Keratinocyte (primary cell): ENCODE results near the gene PRR36.

Experiments
- EZH2 ChIP-seq: IDR thresholded peaks from one replicate; pipeline ENCODE4 v1.6.1; 2012; ENCODE audit warnings: inconsistent platforms, mild to moderate bottlenecking, low read length, moderate library complexity
- TF ChIP-seq, protein P1 (sequence below), 3 experiments: IDR thresholded peaks in 1 of 3; conservative IDR thresholded peaks in 1 of 3; optimal IDR thresholded peaks in 1 of 3; 2 replicates in 2 of 3; 3 replicates in 1 of 3; pipeline versions ENCODE3 to v1.5.1; 2011; ENCODE audit warnings: low read length in 3 of 3, mild to moderate bottlenecking in 3 of 3, moderate library complexity in 2 of 3, control low read depth in 1 of 3, inconsistent platforms in 1 of 3; ENCODE audit not compliant: insufficient read depth in 2 of 3; ENCODE audit errors: extremely low read depth in 1 of 3

- no peak for TF ChIP-seq EZH2
- TF ChIP-seq, protein P1, sequence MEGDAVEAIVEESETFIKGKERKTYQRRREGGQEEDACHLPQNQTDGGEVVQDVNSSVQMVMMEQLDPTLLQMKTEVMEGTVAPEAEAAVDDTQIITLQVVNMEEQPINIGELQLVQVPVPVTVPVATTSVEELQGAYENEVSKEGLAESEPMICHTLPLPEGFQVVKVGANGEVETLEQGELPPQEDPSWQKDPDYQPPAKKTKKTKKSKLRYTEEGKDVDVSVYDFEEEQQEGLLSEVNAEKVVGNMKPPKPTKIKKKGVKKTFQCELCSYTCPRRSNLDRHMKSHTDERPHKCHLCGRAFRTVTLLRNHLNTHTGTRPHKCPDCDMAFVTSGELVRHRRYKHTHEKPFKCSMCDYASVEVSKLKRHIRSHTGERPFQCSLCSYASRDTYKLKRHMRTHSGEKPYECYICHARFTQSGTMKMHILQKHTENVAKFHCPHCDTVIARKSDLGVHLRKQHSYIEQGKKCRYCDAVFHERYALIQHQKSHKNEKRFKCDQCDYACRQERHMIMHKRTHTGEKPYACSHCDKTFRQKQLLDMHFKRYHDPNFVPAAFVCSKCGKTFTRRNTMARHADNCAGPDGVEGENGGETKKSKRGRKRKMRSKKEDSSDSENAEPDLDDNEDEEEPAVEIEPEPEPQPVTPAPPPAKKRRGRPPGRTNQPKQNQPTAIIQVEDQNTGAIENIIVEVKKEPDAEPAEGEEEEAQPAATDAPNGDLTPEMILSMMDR (optimal IDR thresholded peaks at IDR 0.05 in 1 of 3, IDR thresholded peaks at IDR 0.05 in 1 of 3, conservative IDR thresholded peaks at IDR 0.05 in 1 of 3; ENCODE audit: extremely low read depth in 1 of 3, insufficient read depth in 2 of 3, low read length in 3 of 3), result no peak
Measured at GRCh38 chr19:7888826-7889217, 14.6 kb upstream of the PRR36 start.
